Activated CD8-positive, alpha-beta memory T cell treated with anti-CD3 and anti-CD28 coated beads, Interleukin-2, amount 50 U/mL, for 24 hours (primary cell): ENCODE data around the gene ZC3H10.
"Not testable (repeated sequence)": the region's sequence is repeated elsewhere in the genome, so short reads cannot be mapped to it uniquely, and the experiment has no call there.

Experiments
- DNase-seq: peaks from one replicate; pipeline ENCODE4 v3.0.0-alpha.2; 2020; ENCODE audit errors: extremely low read depth

Gene ZC3H10

GRCh38 chr12:56117778-56118687 lies at the start of gene ZC3H10:
Gene ZC3H10, plus strand, starts transcription at chr12:56118266. Its CDS starts 2,297 bp downstream, at chr12:56120563.
- DNase-seq = peak; percentile 97

- no peak for DNase-seq
These were observed 46.4 kb upstream of the ZC3H10 start for GRCh38 chr12:56071648-56072047.

- DNase-seq = no peak
These were observed 43.7 kb upstream of the ZC3H10 start for GRCh38 chr12:56074396-56074795.

GRCh38 chr12:56077966-56078365 lies 40.1 kb upstream of the ZC3H10 start:
- not testable (repeated sequence) for DNase-seq

- DNase-seq = no peak
These were observed 39.6 kb upstream of the ZC3H10 start for GRCh38 chr12:56078427-56078826.

- no peak for DNase-seq
These were observed 38.9 kb upstream of the ZC3H10 start for GRCh38 chr12:56078931-56079722.

GRCh38 chr12:56079723-56080555 lies 38.1 kb upstream of the ZC3H10 start, which contains the start of gene ERBB3:
Gene ERBB3, plus strand, starts transcription at chr12:56080165. Its CDS starts 136 bp downstream, at chr12:56080301.
- DNase-seq = peak; percentile 27

GRCh38 chr12:56080556-56081138 lies 37.4 kb upstream of the ZC3H10 start:
- no peak for DNase-seq

GRCh38 chr12:56081393-56082347 lies 36.4 kb upstream of the ZC3H10 start:
- DNase-seq = no peak

GRCh38 chr12:56082382-56082781 lies 35.7 kb upstream of the ZC3H10 start:
- DNase-seq = no peak

GRCh38 chr12:56082967-56083366 lies 35.1 kb upstream of the ZC3H10 start:
- no peak for DNase-seq

GRCh38 chr12:56084958-56085543 lies 33.0 kb upstream of the ZC3H10 start:
- DNase-seq = no peak

- no peak for DNase-seq
These were observed 32.0 kb upstream of the ZC3H10 start for GRCh38 chr12:56086096-56086495.

GRCh38 chr12:56086608-56087007 lies 31.5 kb upstream of the ZC3H10 start:
- no peak for DNase-seq

- no peak for DNase-seq
These were observed 30.8 kb upstream of the ZC3H10 start for GRCh38 chr12:56087220-56087619.

- no peak for DNase-seq
These were observed 20.3 kb upstream of the ZC3H10 start for GRCh38 chr12:56097738-56098137.

- DNase-seq = no peak
These were observed 19.5 kb upstream of the ZC3H10 start for GRCh38 chr12:56098592-56098991.

GRCh38 chr12:56099787-56100186 lies 18.3 kb upstream of the ZC3H10 start:
- DNase-seq = no peak

GRCh38 chr12:56101045-56101444 lies 17.0 kb upstream of the ZC3H10 start:
- no peak for DNase-seq

GRCh38 chr12:56102683-56103065 lies 15.4 kb upstream of the ZC3H10 start:
- DNase-seq = no peak
